HUES48 (cell line): Measurements from ENCODE around the gene RCC1.
"Not testable (repeated sequence)": the region's sequence is repeated elsewhere in the genome, so short reads cannot be mapped to it uniquely, and the experiment has no call there.

ENCODE experiments used
- H3K27ac ChIP-seq: one replicate; pipeline ENCODE4 v1.7.0; 2013; ENCODE audit warnings: low read depth, low read length, inconsistent platforms
- H3K27me3 ChIP-seq: 2 replicates; pipeline ENCODE4 v1.6.1; 2013; ENCODE audit warnings: mild to moderate bottlenecking, low read length; ENCODE audit not compliant: control insufficient read depth, insufficient read depth
- H3K36me3 ChIP-seq: 2 replicates; pipeline ENCODE4 v1.6.1; 2013; ENCODE audit warnings: low read length; ENCODE audit not compliant: control insufficient read depth, insufficient read depth
- H3K4me1 ChIP-seq: 2 replicates; pipeline ENCODE4 v1.6.1; 2013; ENCODE audit warnings: mild to moderate bottlenecking, low read length; ENCODE audit not compliant: control insufficient read depth, insufficient read depth
- H3K4me3 ChIP-seq: 2 replicates; pipeline ENCODE4 v1.5.1; 2013; ENCODE audit warnings: mild to moderate bottlenecking, low read depth, low read length
- H3K9ac ChIP-seq: 2 replicates; pipeline ENCODE4 v1.6.1; 2013; ENCODE audit warnings: mild to moderate bottlenecking, low read depth, low read length, moderate library complexity
- H3K9me3 ChIP-seq: 2 replicates; pipeline ENCODE4 v1.6.1; 2013; ENCODE audit warnings: low read length; ENCODE audit not compliant: control insufficient read depth, insufficient read depth

The RCC1 gene

GRCh38 chr1:28512058-28512611, 6.3 kb downstream of the RCC1 start:
- Histone ChIP-seq H3K27ac (peak overlapping the region; percentile 80), H3K9me3 (no peaks in the 10 kb centered on the region), H3K4me1 (peaks cover 20% of the 10 kb centered on the region), H3K9ac (no peak overlapping the region), H3K27me3 (no peaks in the 10 kb centered on the region), H3K4me3 (no peak overlapping the region), H3K36me3 (peaks cover 63% of the 10 kb centered on the region)

DNA sequence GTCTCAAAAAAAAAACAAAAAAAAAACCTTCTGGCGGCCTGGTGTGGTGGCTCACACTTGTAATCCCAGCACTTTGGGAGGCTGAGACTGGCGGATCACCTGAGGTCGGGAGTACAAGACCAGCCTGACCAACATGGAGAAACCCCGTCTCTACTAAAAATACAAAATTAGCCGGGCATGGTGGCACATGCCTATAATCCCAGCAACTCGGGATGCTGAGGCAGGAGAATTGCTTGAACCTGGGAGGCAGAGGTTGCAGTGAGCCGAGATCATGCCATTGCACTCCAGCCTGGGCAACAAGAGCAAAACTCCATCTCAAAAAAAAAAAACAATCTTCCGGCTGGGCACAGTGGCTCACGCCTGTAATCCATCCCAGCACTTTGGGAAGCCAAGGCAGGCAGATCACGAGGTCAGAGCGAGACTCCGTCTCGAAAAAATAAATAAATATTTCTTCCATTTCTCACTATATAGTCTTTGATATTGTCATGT, 8.6 kb downstream of the RCC1 start:
- not testable (repeated sequence) for H3K9ac ChIP-seq, H3K27me3 ChIP-seq, H3K9me3 ChIP-seq, H3K4me1 ChIP-seq, H3K4me3 ChIP-seq
- Histone ChIP-seq H3K27ac (peak overlapping the region; percentile 36), H3K36me3 (peaks cover 39% of the 10 kb centered on the region)

DNA sequence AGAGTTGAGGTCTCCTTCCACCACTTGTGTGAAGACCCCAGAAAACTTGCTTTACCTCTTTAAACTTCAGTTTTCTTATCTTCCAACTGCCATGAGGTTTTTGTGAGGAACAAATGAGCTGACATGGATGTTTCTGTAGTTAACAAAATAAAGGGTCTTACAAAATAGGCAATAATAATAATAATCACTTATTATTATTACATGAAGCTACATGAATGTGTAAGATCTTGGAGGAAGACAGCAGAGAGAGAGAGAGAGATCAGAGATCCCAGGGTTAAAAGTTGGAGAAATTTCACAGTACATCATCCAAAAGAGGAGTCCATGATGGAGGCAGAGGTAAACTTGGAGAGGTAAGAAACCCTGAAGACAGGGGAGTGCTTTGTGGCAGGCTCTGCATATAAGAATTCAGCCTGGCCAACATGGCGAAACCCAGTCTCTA, 10.7 kb downstream of the RCC1 start:
- Histone ChIP-seq H3K27me3 (no peaks in the 10 kb centered on the region), H3K9ac (no peak overlapping the region), H3K27ac (peak overlapping the region; percentile 95), H3K36me3 (peaks cover 25% of the 10 kb centered on the region), H3K9me3 (no peaks in the 10 kb centered on the region), H3K4me1 (peaks cover 8% of the 10 kb centered on the region), H3K4me3 (no peak overlapping the region)

DNA sequence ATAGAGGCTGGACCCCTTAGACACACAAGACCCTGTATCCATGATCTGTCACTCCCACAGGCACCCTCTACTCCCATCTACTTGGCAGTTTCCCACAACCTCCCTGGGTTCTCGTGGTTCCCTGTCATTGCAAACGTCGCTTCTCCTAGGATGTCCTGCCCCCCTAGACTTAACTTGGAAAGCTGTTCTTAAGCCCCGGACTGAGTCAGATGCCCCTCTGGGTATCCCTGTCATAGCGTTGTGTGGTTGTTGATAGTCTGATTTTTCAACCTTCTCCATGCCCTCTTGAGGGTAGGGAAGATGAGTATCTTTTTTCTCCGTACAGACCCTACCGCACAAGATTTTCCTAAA, 11.8 kb downstream of the RCC1 start:
- Histone ChIP-seq H3K9ac (no peak overlapping the region), H3K36me3 (peaks cover 14% of the 10 kb centered on the region), H3K9me3 (no peaks in the 10 kb centered on the region), H3K4me3 (peak overlapping the region; percentile 14; the same call in 1 of the 2 replicates), H3K27me3 (no peaks in the 10 kb centered on the region), H3K4me1 (peaks cover 15% of the 10 kb centered on the region), H3K27ac (peak overlapping the region; percentile 95)

DNA sequence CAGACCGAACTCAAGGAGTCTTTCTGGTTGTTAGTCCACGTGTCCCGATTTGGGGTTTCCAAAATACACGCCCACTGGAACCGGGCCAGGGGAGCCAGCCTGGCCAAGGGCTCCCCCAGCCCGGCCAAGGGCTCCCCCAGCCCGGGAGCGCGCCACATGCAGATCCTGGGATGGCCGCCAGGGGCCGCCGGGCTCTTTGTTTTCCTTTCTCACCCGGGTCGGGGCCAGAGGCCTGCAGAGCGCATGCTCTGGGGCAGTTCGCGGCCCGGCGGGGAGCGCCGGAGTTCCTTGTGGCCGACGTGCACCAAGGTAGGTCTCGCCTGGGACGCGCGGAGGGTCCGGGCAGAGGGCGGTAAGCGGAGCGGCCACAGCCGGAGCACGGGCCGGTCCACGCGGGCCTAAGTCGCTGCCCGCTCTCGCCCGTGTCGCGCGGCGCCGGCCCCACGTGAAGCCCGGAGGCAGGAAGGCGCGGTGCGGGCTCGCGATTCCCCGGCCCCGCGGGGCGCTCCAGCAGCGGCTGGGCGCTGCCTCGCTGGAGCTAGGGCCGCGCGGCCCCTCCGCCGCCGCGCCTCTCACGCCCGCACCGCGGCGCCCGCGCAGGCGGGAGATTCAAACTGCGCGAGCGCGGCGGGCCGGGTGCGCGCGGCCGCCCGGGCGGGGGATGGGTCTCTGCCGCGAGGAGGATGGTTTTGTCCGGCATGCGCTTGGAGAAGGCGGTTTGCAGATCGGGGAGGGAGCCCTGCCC, 12.3 kb downstream of the RCC1 start:
- Histone ChIP-seq H3K27me3 (no peaks in the 10 kb centered on the region), H3K4me3 (peak overlapping the region; percentile 77), H3K36me3 (peaks cover 10% of the 10 kb centered on the region), H3K9me3 (no peaks in the 10 kb centered on the region), H3K27ac (peak overlapping the region; percentile 95), H3K4me1 (peaks cover 15% of the 10 kb centered on the region), H3K9ac (peak overlapping the region; percentile 96)

- H3K9me3 ChIP-seq = no peaks in the 10 kb centered on the region
- H3K9ac ChIP-seq = peak overlapping the region; percentile 96
- peak overlapping the region; percentile 95 for H3K27ac ChIP-seq
- H3K4me3 ChIP-seq = peak overlapping the region; percentile 77
- peaks cover 9% of the 10 kb centered on the region for H3K36me3 ChIP-seq
- no peaks in the 10 kb centered on the region for H3K27me3 ChIP-seq
- peaks cover 15% of the 10 kb centered on the region for H3K4me1 ChIP-seq
Observed at GRCh38 chr1:28518745-28519341, 13.0 kb downstream of the RCC1 start.

- no peak overlapping the region for H3K4me3 ChIP-seq
- no peak overlapping the region for H3K27ac ChIP-seq
- H3K36me3 ChIP-seq = peaks cover 17% of the 10 kb centered on the region
- no peaks in the 10 kb centered on the region for H3K9me3 ChIP-seq
- H3K9ac ChIP-seq = no peak overlapping the region
- H3K27me3 ChIP-seq = no peaks in the 10 kb centered on the region
- H3K4me1 ChIP-seq = peaks cover 18% of the 10 kb centered on the region
Observed at GRCh38 chr1:28519946-28520725, 14.3 kb downstream of the RCC1 start.

- peaks cover 18% of the 10 kb centered on the region for H3K4me1 ChIP-seq
- not testable (repeated sequence) for H3K27ac ChIP-seq, H3K9me3 ChIP-seq
Observed at GRCh38 chr1:28520796-28521195, 15.0 kb downstream of the RCC1 start.

GRCh38 chr1:28521502-28522164, 15.8 kb downstream of the RCC1 start:
- H3K36me3 ChIP-seq = peaks cover 17% of the 10 kb centered on the region
- no peak overlapping the region for H3K27ac ChIP-seq
- peaks cover 18% of the 10 kb centered on the region for H3K4me1 ChIP-seq
- no peaks in the 10 kb centered on the region for H3K27me3 ChIP-seq
- no peak overlapping the region for H3K9ac ChIP-seq
- H3K9me3 ChIP-seq = no peaks in the 10 kb centered on the region
- H3K4me3 ChIP-seq = no peak overlapping the region

More at GRCh38 chr1:28520796-28521195, 15.0 kb downstream of the RCC1 start:
- peaks cover 17% of the 10 kb centered on the region for H3K36me3 ChIP-seq
- H3K4me3 ChIP-seq, H3K9ac ChIP-seq, H3K27me3 ChIP-seq: not testable (repeated sequence)

- not testable (repeated sequence) for H3K9me3 ChIP-seq, H3K27me3 ChIP-seq, H3K27ac ChIP-seq, H3K9ac ChIP-seq, H3K4me3 ChIP-seq
- H3K36me3 ChIP-seq = peaks cover 24% of the 10 kb centered on the region
- peaks cover 18% of the 10 kb centered on the region for H3K4me1 ChIP-seq
Observed at GRCh38 chr1:28522537-28522936, 16.7 kb downstream of the RCC1 start.
